GM18502 (cell line): Measurements from ENCODE around the gene USP47.
A peak's percentile ranks its signal among the peaks of the same experiment; 100 is the strongest.

Experiments
- ATAC-seq: cut with Tn5 transposase; IDR thresholded peaks from one replicate; pipeline ENCODE4 v1.9.1; 2021; ENCODE audit warnings: mild to moderate bottlenecking; ENCODE audit not compliant: unreplicated experiment, poor library complexity

The USP47 gene, protein sequence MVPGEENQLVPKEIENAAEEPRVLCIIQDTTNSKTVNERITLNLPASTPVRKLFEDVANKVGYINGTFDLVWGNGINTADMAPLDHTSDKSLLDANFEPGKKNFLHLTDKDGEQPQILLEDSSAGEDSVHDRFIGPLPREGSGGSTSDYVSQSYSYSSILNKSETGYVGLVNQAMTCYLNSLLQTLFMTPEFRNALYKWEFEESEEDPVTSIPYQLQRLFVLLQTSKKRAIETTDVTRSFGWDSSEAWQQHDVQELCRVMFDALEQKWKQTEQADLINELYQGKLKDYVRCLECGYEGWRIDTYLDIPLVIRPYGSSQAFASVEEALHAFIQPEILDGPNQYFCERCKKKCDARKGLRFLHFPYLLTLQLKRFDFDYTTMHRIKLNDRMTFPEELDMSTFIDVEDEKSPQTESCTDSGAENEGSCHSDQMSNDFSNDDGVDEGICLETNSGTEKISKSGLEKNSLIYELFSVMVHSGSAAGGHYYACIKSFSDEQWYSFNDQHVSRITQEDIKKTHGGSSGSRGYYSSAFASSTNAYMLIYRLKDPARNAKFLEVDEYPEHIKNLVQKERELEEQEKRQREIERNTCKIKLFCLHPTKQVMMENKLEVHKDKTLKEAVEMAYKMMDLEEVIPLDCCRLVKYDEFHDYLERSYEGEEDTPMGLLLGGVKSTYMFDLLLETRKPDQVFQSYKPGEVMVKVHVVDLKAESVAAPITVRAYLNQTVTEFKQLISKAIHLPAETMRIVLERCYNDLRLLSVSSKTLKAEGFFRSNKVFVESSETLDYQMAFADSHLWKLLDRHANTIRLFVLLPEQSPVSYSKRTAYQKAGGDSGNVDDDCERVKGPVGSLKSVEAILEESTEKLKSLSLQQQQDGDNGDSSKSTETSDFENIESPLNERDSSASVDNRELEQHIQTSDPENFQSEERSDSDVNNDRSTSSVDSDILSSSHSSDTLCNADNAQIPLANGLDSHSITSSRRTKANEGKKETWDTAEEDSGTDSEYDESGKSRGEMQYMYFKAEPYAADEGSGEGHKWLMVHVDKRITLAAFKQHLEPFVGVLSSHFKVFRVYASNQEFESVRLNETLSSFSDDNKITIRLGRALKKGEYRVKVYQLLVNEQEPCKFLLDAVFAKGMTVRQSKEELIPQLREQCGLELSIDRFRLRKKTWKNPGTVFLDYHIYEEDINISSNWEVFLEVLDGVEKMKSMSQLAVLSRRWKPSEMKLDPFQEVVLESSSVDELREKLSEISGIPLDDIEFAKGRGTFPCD (N-terminal part only)

DNA sequence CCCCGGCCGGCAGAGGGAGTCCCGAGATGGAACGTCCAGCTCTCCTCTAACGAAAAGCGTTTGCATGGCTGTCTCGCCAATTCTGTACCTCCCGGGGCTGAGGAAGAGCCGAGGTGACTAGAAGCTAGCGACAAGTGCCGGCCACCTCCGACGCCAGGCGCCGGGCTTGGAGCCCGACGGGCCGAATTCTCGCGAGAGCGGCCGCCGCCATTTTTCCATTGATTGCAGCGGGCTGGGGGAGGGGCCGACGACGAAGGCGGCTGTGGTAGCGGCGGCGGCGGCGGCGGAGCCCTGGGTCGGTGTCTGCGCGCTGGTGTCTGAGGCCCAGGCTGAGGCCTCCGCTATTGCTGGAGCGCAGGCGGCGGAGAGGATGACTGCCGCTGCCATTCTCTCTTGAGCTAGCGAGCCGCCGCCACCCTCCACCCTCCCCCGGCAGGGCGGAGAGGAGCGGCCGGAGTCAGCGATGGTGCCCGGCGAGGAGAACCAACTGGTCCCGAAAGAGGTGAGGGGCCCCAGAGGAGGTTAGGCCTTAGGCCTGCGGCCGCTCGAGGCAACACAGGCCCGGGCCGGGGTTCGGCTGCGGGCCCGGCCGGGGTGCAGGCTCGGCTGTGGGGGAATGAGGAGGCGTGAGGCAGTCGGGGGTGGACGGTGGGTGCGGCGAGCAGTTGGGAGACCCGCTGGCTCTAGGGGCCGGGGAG lies at the start of gene USP47:
USP47 (plus strand) TSS at position 250 of the 698 bp plus-strand sequence; CDS start at position 464, 214 bp downstream.
- peak; percentile 72 for ATAC-seq

DNA sequence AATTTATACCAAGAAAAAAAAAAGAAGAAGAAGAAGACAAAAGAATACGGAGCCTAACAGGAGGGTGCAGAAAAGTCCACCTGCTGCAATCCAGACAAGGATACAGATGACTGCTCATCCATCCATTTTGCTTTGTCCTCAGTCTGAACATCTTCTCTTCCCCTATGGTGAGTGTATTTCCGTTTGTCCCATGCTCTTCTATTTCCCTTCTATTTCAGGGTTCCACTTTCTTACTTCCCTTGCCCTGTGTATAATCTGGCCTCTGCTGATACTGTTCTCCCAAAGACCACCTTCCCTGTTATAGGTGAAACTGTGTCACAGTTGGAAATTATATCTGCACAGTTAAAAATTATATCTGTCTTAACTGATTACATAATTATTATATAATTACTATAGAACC lies 48.7 kb upstream of the USP47 start:
- no peak for ATAC-seq

DNA sequence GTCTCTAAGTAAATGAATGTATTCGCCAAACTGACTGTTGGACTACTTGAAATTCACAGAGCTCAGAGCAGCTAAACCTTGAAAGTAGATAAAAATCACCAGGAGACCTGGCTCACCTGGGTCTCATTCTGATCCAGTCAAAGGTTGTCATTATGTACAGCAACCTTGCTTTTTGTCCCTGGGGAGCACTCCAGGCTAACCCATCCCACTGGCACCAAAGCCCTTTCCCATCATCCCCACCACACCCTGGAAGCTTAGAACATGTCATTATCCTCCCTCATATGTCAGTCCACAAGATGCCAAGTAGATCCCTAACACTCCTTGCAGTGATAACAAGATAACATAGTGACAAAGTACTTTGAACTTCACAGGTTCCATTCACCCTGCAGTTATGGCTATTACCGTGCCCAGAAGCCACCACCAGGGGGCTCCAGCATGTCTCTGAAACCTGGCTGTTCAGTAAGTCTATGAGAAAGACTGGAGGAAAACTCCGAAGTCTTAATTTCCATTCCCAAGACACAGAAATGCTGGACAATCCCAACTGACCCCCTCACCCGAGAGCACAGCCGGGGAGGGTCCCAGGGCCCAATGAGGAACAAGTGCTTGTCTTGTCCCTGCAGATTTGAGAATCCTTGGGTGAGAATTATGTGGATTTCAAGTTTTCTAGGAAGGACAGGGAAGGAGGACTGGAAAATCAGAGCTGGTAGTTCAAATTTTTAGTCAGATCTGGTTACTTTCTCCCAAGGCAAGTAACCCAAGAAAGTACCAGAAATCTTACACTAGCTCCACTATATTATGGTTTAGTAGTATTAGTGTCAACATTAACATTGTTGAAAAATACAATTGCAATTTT lies 43.0 kb upstream of the USP47 start:
- peak; percentile 54 for ATAC-seq

DNA sequence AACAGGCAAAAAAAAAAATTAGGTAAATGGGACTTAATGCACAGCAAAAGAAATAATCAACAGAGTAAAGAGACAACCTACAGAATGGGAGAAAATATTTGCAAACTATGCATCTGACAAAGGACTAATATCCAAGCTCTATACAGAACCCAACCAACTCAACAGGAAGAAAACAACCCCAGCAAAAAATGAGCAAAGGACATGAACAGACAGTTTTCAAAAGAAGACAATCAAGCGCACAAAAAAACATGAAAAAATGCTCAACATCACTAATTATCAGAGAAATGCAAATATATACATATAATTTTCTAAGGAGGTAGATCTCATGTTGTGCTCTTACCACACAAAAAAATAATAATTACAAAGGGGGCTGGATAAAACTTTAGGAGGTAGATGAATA lies 36.5 kb upstream of the USP47 start:
- ATAC-seq, result no peak

DNA sequence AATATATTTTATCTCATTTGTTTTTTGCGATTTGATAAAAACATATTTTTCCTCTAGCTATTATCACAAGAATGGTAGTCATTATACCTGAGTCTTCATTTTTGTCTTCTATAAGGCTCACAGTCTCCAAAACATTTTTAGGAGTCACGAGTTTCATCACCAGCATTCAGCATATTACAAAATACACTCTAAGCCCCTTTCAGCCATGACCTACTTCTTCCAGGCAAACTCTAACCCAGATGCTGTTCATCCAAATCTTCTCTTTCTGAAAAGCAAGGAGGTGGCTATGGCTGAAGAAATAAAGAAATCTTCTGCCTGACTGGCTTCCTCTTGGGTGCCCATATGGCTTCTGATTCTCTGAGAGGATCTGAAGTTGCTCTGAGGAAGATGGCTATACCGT lies 35.7 kb upstream of the USP47 start:
- ATAC-seq, result no peak

DNA sequence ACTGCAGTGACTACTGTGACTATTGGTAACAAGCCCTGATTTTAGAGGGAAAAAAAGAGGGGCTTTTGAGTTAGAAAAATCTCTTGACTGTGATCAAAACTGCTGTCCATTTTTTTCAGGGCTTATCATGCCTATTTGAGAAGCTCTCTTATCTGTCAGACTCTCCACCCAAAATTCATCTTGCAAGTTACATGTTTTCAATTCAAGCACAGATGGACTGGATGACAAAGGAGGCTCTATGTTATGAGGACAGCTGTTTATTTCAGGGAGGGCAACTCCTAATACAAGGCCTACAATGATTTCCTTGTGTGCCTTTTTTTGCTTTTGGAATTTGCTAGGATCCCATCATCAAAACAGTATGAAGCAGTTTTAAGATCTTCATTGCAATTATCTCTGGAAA lies 35.2 kb upstream of the USP47 start:
- no peak for ATAC-seq

DNA sequence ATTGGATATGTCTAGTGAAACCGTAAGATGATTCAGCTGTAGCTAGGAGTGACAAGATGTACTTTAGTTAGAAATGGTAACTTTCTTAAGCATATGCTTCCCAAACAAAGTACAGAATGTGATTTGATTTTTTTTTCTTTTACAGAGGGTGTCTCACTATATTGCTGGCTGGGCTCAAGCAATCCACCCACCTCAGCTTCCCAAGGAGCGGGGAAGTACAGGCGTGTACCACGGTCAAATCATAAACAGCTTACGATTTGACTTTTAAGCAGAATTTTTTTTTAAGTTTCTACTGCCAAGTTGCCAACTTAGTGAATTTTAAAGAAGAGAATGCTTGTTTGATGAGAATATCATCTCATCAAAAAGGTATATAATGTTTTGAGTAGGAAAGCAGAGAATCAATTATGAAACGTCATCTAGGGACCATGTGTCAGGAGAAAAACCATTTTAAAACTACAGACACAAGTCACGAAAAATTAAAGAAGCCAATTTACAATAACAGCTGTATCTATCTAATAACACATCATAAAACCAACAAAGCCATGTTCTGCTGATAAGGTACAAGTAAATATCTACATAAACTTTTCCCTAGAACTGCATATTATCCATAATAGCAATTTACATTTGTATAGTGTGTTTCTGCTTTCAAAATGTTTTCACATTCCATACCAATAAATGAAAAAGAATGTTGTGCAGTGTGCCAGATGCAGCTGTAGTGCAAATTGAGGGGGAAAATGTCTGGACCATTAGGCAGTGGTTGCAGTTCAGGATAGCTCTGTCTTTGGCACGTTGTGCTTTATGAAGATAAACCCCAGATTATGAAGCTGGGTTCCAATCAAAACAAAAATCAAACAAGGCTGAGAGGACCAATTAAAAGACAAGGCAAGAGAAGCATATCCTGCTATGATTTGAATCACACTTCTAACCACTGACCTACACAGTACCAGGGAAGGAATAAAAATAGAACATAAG lies 33.7 kb upstream of the USP47 start:
- no peak for ATAC-seq

DNA sequence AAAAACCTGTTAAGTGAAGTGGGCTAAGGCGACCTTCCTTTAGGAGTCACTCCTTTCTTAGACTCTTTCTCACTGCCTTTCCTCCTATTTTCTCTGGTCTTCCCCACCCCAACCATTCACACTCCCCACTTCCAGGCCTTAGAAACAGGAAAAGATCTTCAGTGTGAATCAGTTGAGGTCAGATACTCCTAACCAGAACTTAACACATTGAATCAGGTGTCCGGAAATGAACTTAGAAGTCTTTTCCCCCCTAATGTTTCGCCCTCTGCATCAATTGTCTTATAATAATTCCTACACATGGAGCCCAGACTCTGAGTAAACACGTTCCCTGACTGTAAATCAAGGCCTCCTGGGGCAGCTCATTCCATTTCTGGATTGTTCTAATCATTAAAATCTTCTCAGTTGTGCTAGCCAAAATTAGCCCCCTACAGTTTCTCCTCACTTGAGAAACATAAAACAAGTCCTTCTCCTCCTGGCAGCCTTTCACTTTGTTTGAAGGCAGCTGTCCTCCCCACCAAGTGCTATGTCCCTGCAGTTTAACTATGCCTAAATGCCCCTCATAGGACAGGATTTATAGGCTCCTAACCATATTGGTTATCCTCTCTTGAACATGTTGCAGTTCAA lies 32.7 kb upstream of the USP47 start:
- ATAC-seq, result no peak

DNA sequence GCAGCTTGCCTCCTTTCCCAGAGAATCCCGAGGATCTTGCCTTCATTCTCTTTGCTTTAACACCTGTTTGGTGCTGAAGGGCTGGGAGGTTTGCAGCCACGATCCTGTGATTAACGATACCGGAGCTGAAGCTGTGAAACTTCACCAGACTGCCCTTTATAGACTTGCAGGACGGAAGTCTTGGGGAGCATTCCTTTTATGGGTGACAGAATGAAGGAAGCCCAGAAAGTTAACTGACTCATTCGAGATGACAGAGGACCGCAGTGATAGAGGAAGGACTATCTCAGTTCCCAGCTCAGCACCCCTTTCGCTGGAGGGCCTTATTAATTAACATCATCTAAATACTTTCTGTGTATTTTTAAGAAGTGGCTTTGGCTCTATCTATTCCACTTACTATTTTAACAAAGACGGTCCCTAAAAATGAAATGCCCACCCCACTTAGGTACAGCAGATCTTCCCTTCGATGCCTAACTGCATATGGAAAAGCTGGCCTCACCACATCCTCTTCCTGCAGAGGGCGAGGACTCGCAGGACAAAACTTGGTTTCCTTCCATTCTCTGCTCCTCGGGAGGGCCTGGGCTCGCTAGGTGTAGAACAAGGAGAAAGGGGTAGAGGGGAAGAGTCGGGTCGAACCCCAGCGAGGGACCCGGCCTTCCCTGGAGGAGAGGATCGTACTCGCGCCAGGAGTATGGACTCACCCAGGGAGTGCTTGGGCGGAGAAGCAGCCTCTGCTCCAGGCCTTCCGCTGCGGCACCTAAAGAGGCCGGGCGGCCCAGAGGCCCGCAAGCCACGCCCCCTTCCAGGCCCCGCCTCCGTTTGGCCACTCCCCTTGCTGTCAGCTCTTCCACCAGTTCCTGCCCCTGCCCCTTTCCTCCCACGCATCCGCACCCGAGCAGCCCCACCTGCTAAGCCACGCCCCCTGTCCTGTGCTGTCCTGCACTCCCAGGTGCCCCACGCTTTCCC lies 30.7 kb upstream of the USP47 start:
- ATAC-seq, result no peak

DNA sequence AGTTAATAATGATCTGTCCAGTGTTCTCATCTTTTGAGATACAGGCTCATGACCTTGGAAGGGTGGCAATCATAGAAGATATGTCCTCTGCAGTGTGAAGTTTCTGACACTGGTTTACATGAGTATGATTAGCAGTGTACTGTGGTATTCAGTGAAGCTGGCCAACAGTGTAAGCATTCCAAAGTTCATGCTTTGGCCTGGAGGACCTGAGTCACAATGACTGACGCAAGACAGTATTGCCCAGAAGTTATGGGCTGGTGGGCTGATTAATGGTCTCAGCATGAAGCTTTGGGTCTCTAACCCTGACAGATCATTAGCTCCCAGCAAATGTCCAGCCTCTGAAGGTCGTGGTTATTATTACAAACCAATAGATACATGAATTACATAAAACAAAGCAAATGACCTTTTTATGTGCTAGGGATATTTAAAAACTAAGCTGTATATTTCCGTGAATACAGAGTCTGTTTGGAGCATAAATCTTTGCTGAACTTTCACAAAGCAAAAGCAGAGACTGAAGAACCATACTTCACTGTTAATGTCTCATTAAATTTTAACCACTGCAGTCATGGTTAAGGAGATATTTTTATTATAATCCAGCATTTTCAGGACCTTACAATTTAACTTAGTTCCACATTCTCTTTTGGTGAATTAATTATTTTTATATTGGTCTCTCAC lies 28.3 kb upstream of the USP47 start:
- no peak for ATAC-seq

DNA sequence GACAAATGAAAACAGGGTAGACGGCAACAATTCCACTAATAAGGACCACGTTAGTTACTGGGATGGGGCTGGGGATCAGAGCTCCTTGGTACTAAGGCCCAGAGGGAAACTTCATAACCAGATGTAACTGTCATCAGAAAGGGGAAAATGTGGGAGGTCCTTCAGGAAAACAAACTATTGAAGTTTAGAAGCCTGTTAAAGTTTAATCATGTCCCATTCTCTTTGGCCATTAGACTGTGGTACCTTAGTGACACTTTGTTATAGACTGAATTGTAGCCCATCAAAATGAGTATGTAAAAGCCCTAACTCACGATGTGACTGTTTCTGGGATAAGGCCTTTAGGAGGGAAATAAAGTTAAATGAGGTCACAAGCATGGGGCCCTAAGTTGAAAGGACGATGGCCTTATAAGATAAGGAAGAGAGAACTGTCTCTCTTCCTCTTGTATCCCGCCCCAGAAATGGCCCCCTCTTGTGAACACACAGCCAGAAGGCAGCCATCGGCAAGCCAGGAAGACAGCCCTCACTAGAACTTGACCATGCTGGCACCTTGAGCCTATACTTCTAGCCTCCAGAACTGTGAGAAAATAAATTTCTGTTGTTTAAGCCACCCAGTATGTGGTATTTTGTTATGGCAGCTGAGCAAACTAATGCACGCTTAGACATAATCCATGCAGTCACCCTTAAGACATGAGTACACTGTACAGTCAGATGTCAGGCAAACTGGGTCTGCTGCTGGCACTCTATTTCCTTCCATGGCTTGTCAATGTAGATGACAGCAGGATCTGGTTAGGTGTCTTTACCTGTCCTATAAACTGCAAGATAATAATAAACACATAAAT lies 26.9 kb upstream of the USP47 start:
- ATAC-seq, result no peak

DNA sequence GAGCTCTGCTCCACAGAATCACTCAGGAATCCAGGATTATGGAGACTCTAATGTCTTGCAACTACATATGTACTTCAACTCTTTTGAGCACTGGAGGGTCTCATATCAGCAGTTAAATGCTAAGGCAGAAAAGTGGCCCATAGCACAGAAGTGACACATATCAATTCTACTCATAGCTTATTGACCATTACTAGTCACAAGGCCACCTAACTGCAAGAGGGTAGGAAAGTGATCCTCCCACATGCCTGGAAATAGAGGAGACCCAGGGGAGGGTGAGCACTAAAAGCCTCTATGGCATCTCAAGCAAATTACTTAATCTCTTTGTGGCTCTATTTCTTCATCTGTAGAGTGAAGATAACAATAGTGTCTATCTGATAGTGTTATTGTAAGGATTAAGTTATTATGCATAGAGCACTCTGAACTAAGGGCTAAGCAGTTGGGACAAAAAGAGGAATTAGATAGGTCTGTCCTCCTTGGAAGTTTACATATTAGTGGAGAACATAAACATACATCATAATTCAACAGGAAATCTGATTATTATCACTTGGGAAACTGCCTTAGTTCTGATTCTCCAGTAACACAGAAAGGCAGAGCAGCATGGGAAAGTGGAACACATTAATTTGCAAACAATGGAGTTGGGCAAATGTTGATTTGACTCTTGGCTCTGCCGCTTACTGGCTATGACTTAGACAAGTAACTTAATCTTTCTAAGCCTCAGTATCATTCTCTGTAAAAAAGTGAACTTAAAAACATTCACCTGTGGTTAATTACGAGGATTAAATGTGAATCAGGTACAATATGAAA lies 25.1 kb upstream of the USP47 start:
- ATAC-seq, result no peak

DNA sequence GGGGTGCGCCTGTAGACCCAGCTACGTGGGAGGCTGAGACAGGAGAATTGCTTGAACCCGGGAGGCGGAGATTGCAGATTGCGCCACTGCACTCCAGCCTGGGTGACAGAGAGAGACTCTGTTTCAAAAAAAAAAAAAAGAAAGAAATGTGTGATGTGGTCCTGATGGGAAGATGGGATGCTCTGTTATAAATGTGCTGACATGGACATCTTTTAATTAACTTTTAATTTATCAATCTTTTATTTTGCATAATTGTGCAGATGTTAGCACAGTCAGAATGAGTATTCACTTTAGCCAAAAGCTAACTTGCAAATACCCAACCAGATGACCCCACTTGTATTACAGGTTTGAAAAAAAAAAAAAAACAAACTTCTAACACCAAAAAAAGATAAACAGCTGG lies 23.8 kb upstream of the USP47 start:
- no peak for ATAC-seq

DNA sequence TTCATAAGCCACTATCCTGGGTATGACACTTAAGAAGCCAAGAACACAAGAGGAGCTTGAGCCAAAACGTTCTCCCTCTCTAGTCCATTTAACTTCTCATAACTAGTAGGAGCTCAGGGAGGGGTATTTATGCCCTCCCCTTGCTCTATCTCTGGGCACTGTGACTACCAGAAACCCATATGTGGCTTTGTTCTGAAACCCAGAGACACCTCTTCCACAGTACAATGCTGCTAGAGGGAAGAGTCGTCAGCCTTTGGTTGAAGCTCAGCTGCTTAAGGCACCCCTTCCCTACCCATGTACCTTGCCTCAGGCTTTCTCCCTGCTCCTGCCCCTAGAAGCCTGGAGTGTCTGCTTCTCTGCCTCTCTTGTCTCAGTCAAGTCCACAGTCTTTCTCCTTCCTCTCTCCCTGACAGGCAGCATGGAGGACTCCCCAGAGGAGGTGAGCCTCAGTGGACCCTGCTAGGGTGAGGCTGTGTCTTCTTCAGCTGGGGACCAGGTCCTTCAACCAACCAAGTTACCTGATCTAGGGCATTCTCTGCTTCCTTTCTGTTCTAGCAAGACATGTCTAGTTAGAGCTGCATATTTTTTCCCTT lies 23.1 kb upstream of the USP47 start:
- ATAC-seq, result no peak
